H1 (cell line): ENCODE data around the gene SECISBP2. TPM values are rescaled to one million over a fixed set of nuclear protein-coding genes. Genes with fewer than 3 reads are reported as not detected.

Experiments
- SIN3A ChIP-seq, 2 experiments: IDR thresholded peaks in 1 of 2; conservative IDR thresholded peaks in 1 of 2; 2 replicates each; pipeline ENCODE4 v1.6.1; 2011 to 2012; ENCODE audit warnings: low read length in 2 of 2, improper control_type of control experiment in 1 of 2, low read depth in 1 of 2, mild to moderate bottlenecking in 1 of 2
- polyA plus RNA-seq, 7 experiments: library from polyadenylated mRNA; depleted of rRNA in 3 of 7; stranded (reverse) in 5 of 7; unstranded in 2 of 7; fragments of >200 nt in 5 of 7; fragments of 200-250 nt in 2 of 7; gene quantifications; 1 replicate in 5 of 7; 2 replicates in 1 of 7; 4 replicates in 1 of 7; pipeline versions ENCODE4 v1.2.1 to v1.2.3, GENCODE V29; 2011 to 2013; ENCODE audit warnings: missing spikeins in 2 of 7, mixed read lengths in 2 of 7
- total RNA-seq: library from RNA; stranded (reverse); fragmentation: NEBNext Ultra II Directional; extraction: Animal tissue kit (Norgen Biotek cat#: 25700); gene quantifications from 2 replicates; pipeline ENCODE4 v1.2.1, GENCODE V29; 2021

Gene SECISBP2
- total and polyA plus RNA-seq, 2 of the 8 experiments (the other 6 are each of a cell fraction or from before 2014, with no cell fraction given) = 39.0 to 61.7 TPM

GRCh38 chr9:89353989-89354388 lies 35.7 kb downstream of the SECISBP2 start (continued):
- TF ChIP-seq SIN3A (conservative IDR thresholded peaks at IDR 0.05 in 1 of 2, IDR thresholded peaks at IDR 0.05 in 1 of 2; ENCODE audit: low read depth in 1 of 2, low read length in 2 of 2) = no peak
